ENCODE data around the gene SLC44A1.
A peak's percentile ranks its signal among the peaks of the same experiment; 100 is the strongest.

The SLC44A1 gene

DNA sequence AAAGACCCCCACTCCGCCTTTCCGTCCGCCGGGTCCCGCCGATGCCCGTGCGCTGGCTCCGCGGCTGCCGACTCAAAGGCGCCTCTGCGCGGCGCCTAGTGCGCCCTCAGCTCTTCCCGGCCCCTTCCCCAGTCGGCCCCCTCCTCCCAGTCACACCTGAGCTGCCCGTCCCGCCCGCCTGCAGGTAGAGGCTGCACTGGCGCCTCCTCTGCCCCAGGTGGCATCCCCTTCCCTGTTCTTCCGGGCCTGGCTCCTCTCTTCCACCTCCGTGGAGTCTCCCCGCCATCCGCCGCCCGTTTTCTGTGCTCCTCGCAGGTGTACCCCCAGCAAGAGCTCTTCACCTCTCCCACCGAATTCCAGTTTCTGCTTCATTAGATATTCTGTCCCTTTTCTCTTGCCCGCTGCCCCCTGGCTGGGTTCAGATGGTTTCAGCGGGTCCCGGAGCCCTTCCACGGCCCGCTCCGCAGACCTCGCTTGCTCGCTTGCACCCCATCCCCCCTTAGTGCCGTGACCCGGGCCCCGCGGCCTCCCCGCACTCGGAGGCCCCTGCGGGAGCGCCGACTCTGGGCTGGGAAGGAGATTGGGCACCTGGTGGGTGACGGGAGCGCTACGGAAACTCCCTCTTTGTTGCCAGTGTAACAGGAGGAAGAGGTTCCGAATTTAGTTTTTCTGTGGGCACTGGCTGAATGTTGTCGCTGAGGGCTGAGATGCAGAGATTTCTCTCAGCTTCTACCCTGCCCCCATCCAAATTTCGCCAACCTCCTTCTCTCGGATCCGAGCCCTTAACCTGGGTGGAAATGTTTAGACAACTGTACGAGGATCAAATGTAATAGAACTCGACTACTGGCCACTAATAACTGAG, 809 bp downstream of the SLC44A1 start:
- Histone ChIP-seq H3K18ac (ENCODE audit: low read length) (peak overlapping the region; percentile 91), H3K4me1 (ENCODE audit: control insufficient read depth in 2 of 2, insufficient read depth in 1 of 2, low read depth in 1 of 2, low read length in 2 of 2) (peaks cover 3 to 4% of the 10 kb centered on the region in 2 donors)

DNA sequence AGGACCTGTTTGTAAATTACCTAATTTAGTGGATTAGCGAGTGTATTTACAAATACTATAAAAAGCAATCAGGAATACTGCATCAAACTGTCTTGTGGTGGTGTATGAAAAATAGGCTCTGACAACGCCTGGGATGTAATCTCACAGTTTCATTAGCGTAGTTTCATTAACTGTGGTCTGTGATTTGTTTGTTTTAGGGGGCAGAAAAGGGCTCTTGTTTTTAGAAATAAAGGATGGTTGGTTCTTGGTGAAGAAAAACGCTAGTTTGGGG, 1.4 kb downstream of the SLC44A1 start:
- H3K9ac ChIP-seq (ENCODE audit: low read depth, low read length, poor library complexity): no peak overlapping the region
- no peak overlapping the region for H3K27ac ChIP-seq (replicated peaks; ENCODE audit: low read length)

More for the DNA sequence above, 809 bp downstream of the SLC44A1 start:
- Histone ChIP-seq H2AK5ac (ENCODE audit: low read depth, low read length) (peak overlapping the region; percentile 76), H3K4me2 (ENCODE audit: insufficient read depth, low read length, poor library complexity, severe bottlenecking) (peak overlapping the region; percentile 91), H3K9me3 (replicated peaks in 1 of 2; ENCODE audit: control insufficient read depth in 2 of 2, insufficient read depth in 1 of 2, low read depth in 1 of 2, low read length in 2 of 2) (no peaks in the 10 kb centered on the region), H2BK12ac (ENCODE audit: low read length) (no peak overlapping the region), H3K27ac (replicated peaks; ENCODE audit: low read length) (no peak overlapping the region), H3K4me3 (ENCODE audit: low read length in 2 of 2) (peak overlapping the region; percentile 72 to 96), H4K8ac (ENCODE audit: low read depth, low read length) (no peak overlapping the region), H3K9ac (ENCODE audit: low read depth, low read length, poor library complexity) (peak overlapping the region; percentile 93), H3K14ac (ENCODE audit: low read length) (no peak overlapping the region), H3K4ac (ENCODE audit: low read length) (no peak overlapping the region), H3K27me3 (ENCODE audit: control insufficient read depth in 3 of 3, insufficient read depth in 3 of 3, low read depth in 1 of 3, low read length in 3 of 3) (peaks cover 0 to 5% (median 0%) of the 10 kb centered on the region in 3 experiments), H2AFZ (ENCODE audit: low read length) (peak overlapping the region; percentile 92), H2BK120ac (ENCODE audit: low read depth, low read length) (no peak overlapping the region), H2BK5ac (ENCODE audit: low read length) (peak overlapping the region; percentile 96), H3K36me3 (replicated peaks in 1 of 2; ENCODE audit: control insufficient read depth in 2 of 2, insufficient read depth in 2 of 2, low read length in 2 of 2) (no peaks in the 10 kb centered on the region), H3K23ac (ENCODE audit: low read depth, low read length, poor library complexity) (peak overlapping the region; percentile 89), H4K91ac (ENCODE audit: low read depth, low read length, poor library complexity) (no peak overlapping the region), H3K79me1 (ENCODE audit: low read depth, low read length) (no peaks in the 10 kb centered on the region), H2BK15ac (ENCODE audit: low read length) (peak overlapping the region; percentile 82)
- no CpG with 5 or more reads among the region's 57 CpGs for WGBS, 2 donors (ENCODE audit: extremely low coverage in 2 of 2, insufficient read length in 2 of 2, insufficient replicate concordance in 1 of 2)
- DNase-seq (ENCODE audit: low spot score): peak; percentile 32

DNA sequence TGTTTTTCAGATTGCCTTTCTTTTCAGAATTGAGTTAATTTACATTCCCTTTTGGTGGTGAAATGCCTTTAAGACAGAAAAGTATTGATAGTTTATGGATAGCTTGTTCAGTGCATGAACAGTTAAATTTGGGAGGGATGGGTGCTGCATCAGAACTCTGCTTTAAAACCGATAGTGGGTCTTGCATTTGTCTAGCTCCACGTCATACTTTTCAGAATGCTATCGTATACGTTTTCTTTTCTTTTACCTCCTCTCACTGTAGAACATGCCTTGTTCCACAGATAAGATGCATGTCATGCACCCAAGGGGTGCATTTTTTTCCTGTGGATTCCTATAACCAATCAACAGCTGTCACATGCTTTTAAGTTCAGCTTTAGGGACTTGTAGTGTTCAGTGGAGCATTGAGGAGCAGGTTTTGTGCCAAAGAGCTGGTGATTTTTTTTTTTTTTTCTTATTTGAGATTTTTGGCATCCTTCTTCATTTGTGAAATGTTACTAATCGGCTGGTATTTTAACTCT, 2.3 kb downstream of the SLC44A1 start:
- Histone ChIP-seq H3K9me3 (replicated peaks in 1 of 2; ENCODE audit: control insufficient read depth in 2 of 2, insufficient read depth in 1 of 2, low read depth in 1 of 2, low read length in 2 of 2) (no peaks in the 10 kb centered on the region), H3K14ac (ENCODE audit: low read length) (no peak overlapping the region), H3K23ac (ENCODE audit: low read depth, low read length, poor library complexity) (no peak overlapping the region), H2AFZ (ENCODE audit: low read length) (no peak overlapping the region), H2BK5ac (ENCODE audit: low read length) (no peak overlapping the region), H2BK12ac (ENCODE audit: low read length) (no peak overlapping the region), H2BK120ac (ENCODE audit: low read depth, low read length) (no peak overlapping the region), H3K27me3 (ENCODE audit: control insufficient read depth in 3 of 3, insufficient read depth in 3 of 3, low read depth in 1 of 3, low read length in 3 of 3) (peaks cover 0 to under 1% (median 0%) of the 10 kb centered on the region in 3 experiments), H2AK5ac (ENCODE audit: low read depth, low read length) (no peak overlapping the region), H3K79me1 (ENCODE audit: low read depth, low read length) (no peaks in the 10 kb centered on the region), H3K4me3 (ENCODE audit: low read length in 2 of 2) (no peak overlapping the region), H4K8ac (ENCODE audit: low read depth, low read length) (no peak overlapping the region), H3K4me2 (ENCODE audit: insufficient read depth, low read length, poor library complexity, severe bottlenecking) (no peak overlapping the region), H3K4ac (ENCODE audit: low read length) (no peak overlapping the region), H3K9ac (ENCODE audit: low read depth, low read length, poor library complexity) (no peak overlapping the region), H3K27ac (replicated peaks; ENCODE audit: low read length) (no peak overlapping the region), H4K91ac (ENCODE audit: low read depth, low read length, poor library complexity) (no peak overlapping the region), H3K36me3 (replicated peaks in 1 of 2; ENCODE audit: control insufficient read depth in 2 of 2, insufficient read depth in 2 of 2, low read length in 2 of 2) (no peaks in the 10 kb centered on the region), H3K4me1 (ENCODE audit: control insufficient read depth in 2 of 2, insufficient read depth in 1 of 2, low read depth in 1 of 2, low read length in 2 of 2) (peaks cover 4 to 8% of the 10 kb centered on the region in 2 donors), H3K18ac (ENCODE audit: low read length) (no peak overlapping the region), H2BK15ac (ENCODE audit: low read length) (no peak overlapping the region)
- DNase-seq (ENCODE audit: low spot score): no peak
- WGBS, 2 donors (ENCODE audit: extremely low coverage in 2 of 2, insufficient read length in 2 of 2, insufficient replicate concordance in 1 of 2): no CpG with 5 or more reads among the region's 5 CpGs

More for the DNA sequence above, 1.4 kb downstream of the SLC44A1 start:
- no peak overlapping the region for H2BK12ac ChIP-seq (ENCODE audit: low read length)
- H3K4me2 ChIP-seq (ENCODE audit: insufficient read depth, low read length, poor library complexity, severe bottlenecking): peak overlapping the region; percentile 91
- peaks cover 0 to 5% (median 0%) of the 10 kb centered on the region in 3 experiments for H3K27me3 ChIP-seq (ENCODE audit: control insufficient read depth in 3 of 3, insufficient read depth in 3 of 3, low read depth in 1 of 3, low read length in 3 of 3)
- H3K4me3 ChIP-seq (ENCODE audit: low read length in 2 of 2): peak overlapping the region in 1 of 2 donors; percentile 72
- no peaks in the 10 kb centered on the region for H3K9me3 ChIP-seq (replicated peaks in 1 of 2; ENCODE audit: control insufficient read depth in 2 of 2, insufficient read depth in 1 of 2, low read depth in 1 of 2, low read length in 2 of 2)
- no peak overlapping the region for H3K14ac ChIP-seq (ENCODE audit: low read length)
- no peak overlapping the region for H4K8ac ChIP-seq (ENCODE audit: low read depth, low read length)
- H3K23ac ChIP-seq (ENCODE audit: low read depth, low read length, poor library complexity): no peak overlapping the region
- peak overlapping the region; percentile 92 for H2AFZ ChIP-seq (ENCODE audit: low read length)
- no peak overlapping the region for H2BK15ac ChIP-seq (ENCODE audit: low read length)
- H3K36me3 ChIP-seq (replicated peaks in 1 of 2; ENCODE audit: control insufficient read depth in 2 of 2, insufficient read depth in 2 of 2, low read length in 2 of 2): no peaks in the 10 kb centered on the region
- H2AK5ac ChIP-seq (ENCODE audit: low read depth, low read length): no peak overlapping the region
- H4K91ac ChIP-seq (ENCODE audit: low read depth, low read length, poor library complexity): no peak overlapping the region
- H3K79me1 ChIP-seq (ENCODE audit: low read depth, low read length): no peaks in the 10 kb centered on the region
- no peak overlapping the region for H2BK120ac ChIP-seq (ENCODE audit: low read depth, low read length)
- H3K18ac ChIP-seq (ENCODE audit: low read length): no peak overlapping the region
- H3K4ac ChIP-seq (ENCODE audit: low read length): no peak overlapping the region
- no peak for DNase-seq (ENCODE audit: low spot score)
- no CpG with 5 or more reads among the region's 4 CpGs for WGBS, 2 donors (ENCODE audit: extremely low coverage in 2 of 2, insufficient read length in 2 of 2, insufficient replicate concordance in 1 of 2)
- no peak overlapping the region for H2BK5ac ChIP-seq (ENCODE audit: low read length)
- peaks cover 3 to 4% of the 10 kb centered on the region in 2 donors for H3K4me1 ChIP-seq (ENCODE audit: control insufficient read depth in 2 of 2, insufficient read depth in 1 of 2, low read depth in 1 of 2, low read length in 2 of 2)

DNA sequence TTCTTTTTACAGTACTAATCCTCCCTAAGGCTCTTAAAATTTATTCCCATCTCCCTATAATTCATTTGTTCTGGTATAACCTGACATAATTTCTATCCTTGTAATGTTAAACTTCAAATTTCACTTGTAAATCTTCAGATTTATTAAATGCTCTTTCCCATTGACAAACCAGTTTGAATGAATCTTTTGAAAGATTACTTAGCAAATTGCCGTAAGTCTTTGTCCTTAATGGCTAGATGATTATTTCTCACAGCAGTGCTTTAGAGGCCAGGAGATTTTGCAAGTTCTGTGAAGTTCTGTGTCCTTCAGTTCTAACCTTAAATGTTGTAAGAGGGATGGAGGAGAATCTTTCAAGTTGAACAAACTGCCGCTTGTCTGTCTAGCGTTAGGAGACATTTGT, 4.2 kb downstream of the SLC44A1 start:
- Histone ChIP-seq H2BK15ac (ENCODE audit: low read length) (no peak overlapping the region), H3K4me1 (ENCODE audit: control insufficient read depth in 2 of 2, insufficient read depth in 1 of 2, low read depth in 1 of 2, low read length in 2 of 2) (peaks cover 4 to 8% of the 10 kb centered on the region in 2 donors), H4K91ac (ENCODE audit: low read depth, low read length, poor library complexity) (no peak overlapping the region), H3K79me1 (ENCODE audit: low read depth, low read length) (no peaks in the 10 kb centered on the region), H3K27ac (replicated peaks; ENCODE audit: low read length) (no peak overlapping the region), H2AFZ (ENCODE audit: low read length) (no peak overlapping the region), H2AK5ac (ENCODE audit: low read depth, low read length) (no peak overlapping the region), H3K4me2 (ENCODE audit: insufficient read depth, low read length, poor library complexity, severe bottlenecking) (no peak overlapping the region), H3K14ac (ENCODE audit: low read length) (no peak overlapping the region), H3K4me3 (ENCODE audit: low read length in 2 of 2) (no peak overlapping the region), H2BK12ac (ENCODE audit: low read length) (no peak overlapping the region), H2BK5ac (ENCODE audit: low read length) (no peak overlapping the region), H3K9ac (ENCODE audit: low read depth, low read length, poor library complexity) (no peak overlapping the region), H3K23ac (ENCODE audit: low read depth, low read length, poor library complexity) (no peak overlapping the region), H3K4ac (ENCODE audit: low read length) (no peak overlapping the region), H3K18ac (ENCODE audit: low read length) (no peak overlapping the region), H3K36me3 (replicated peaks in 1 of 2; ENCODE audit: control insufficient read depth in 2 of 2, insufficient read depth in 2 of 2, low read length in 2 of 2) (no peaks in the 10 kb centered on the region), H3K9me3 (replicated peaks in 1 of 2; ENCODE audit: control insufficient read depth in 2 of 2, insufficient read depth in 1 of 2, low read depth in 1 of 2, low read length in 2 of 2) (no peaks in the 10 kb centered on the region), H4K8ac (ENCODE audit: low read depth, low read length) (no peak overlapping the region), H3K27me3 (ENCODE audit: control insufficient read depth in 3 of 3, insufficient read depth in 3 of 3, low read depth in 1 of 3, low read length in 3 of 3) (no peaks in the 10 kb centered on the region), H2BK120ac (ENCODE audit: low read depth, low read length) (no peak overlapping the region)
- DNase-seq (ENCODE audit: low spot score): no peak
- WGBS, 2 donors (ENCODE audit: extremely low coverage in 2 of 2, insufficient read length in 2 of 2, insufficient replicate concordance in 1 of 2): no CpG with 5 or more reads among the region's 3 CpGs
